ENCODE results near the gene LIPT2.

DNA sequence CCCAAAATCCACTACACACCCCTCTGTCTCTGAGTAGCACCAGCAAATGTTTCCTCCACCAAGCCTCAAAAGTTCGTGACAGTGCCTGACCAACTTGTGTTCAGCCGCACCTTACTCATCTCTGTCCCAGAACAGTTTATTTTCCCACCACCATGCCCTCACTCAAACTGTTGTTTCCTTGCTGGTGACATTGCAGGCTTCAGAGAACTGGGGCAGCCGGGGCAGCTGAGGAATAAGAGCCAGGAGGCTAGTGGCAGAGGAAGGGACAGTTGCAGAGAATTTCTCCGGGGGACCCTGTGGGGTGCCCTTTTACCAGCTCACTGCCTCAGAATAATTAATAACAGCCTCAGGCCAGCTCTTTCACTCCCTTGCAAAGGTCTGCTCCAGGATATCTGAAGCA is 25.5 kb downstream of the LIPT2 start:
- TF ChIP-seq, protein P1, sequence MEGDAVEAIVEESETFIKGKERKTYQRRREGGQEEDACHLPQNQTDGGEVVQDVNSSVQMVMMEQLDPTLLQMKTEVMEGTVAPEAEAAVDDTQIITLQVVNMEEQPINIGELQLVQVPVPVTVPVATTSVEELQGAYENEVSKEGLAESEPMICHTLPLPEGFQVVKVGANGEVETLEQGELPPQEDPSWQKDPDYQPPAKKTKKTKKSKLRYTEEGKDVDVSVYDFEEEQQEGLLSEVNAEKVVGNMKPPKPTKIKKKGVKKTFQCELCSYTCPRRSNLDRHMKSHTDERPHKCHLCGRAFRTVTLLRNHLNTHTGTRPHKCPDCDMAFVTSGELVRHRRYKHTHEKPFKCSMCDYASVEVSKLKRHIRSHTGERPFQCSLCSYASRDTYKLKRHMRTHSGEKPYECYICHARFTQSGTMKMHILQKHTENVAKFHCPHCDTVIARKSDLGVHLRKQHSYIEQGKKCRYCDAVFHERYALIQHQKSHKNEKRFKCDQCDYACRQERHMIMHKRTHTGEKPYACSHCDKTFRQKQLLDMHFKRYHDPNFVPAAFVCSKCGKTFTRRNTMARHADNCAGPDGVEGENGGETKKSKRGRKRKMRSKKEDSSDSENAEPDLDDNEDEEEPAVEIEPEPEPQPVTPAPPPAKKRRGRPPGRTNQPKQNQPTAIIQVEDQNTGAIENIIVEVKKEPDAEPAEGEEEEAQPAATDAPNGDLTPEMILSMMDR (IDR thresholded peaks at IDR 0.05): no peak
- TF ChIP-seq EZH2 (IDR thresholded peaks at IDR 0.05; ENCODE audit: borderline replicate concordance, insufficient read depth, low read depth, low read length, poor library complexity, severe bottlenecking): no peak
